ENCODE results near the gene ASTN2.

Gene ASTN2

GRCh38 chr9:117103438-117104110 lies 311.3 kb downstream of the ASTN2 start:
- no peak for DNase-seq

- no peak for DNase-seq
Measured at GRCh38 chr9:117101008-117101407, 313.8 kb downstream of the ASTN2 start.

GRCh38 chr9:117098331-117098730 lies 316.5 kb downstream of the ASTN2 start:
- DNase-seq = no peak

DNA sequence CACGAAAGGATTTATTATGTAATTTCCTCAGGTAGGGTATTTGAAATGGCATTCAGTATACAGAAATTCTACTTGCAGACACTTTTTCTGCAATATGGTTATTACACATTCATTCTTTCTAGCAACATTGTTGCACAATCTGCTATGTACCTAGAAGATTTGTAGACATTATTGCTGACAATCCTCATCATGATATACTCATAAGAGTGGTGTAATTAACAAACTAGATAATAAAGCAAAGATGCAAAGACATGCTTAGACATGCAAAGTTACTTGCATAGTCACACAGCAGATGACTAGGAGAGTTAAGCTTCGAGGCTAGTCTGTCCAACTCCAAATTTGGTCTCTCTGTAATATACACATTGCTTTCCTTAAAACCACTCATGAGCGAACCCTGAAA lies 317.1 kb downstream of the ASTN2 start:
- DNase-seq = no peak

- no peak for DNase-seq
Measured at GRCh38 chr9:117096138-117096537, 318.7 kb downstream of the ASTN2 start.

GRCh38 chr9:117095081-117095480 lies 319.8 kb downstream of the ASTN2 start:
- DNase-seq = no peak

GRCh38 chr9:117093891-117094844 lies 320.7 kb downstream of the ASTN2 start:
- DNase-seq = no peak

DNA sequence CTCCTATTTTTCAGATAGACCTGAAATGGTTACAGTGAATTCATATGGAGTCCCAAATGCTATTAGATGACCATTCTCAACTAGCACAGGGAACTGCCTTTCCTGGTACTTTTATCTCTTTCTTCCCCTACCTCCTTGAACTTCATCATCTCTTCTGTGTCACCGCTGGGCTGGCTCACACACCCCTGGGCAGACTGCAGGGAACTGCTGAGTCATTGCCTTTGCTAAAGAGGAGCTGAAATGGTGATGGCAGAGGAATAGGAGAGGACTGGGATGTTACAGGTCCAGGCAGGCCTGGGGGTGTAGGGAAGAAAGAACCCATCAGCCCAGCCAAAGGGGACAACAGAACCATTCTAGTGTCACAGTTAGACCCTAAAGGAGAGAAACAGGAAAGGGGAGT lies 322.3 kb downstream of the ASTN2 start:
- no peak for DNase-seq

GRCh38 chr9:117091529-117091928 lies 323.3 kb downstream of the ASTN2 start:
- DNase-seq = no peak

DNA sequence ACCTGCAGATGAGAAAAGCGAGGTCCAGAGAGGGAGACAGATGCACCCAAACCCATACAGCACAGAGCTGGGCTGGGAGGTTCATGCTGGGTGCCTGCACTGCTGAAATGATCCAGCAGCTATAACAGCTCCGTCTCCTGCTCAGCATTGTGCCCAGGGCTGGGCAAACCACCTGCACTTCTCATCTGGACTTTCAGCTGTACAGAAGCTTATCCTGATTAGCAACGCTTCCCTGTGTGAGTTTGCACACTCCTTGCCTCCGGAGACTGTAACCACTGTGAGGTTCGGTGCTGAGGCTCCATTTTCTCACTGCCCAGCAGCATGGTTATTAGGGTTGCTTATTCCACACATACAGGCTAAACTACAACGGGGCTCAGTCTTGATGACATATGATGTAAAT lies 326.1 kb downstream of the ASTN2 start:
- DNase-seq = no peak

- no peak for DNase-seq
Measured at GRCh38 chr9:117088140-117088539, 326.7 kb downstream of the ASTN2 start.

- DNase-seq = no peak
Measured at GRCh38 chr9:117084221-117084620, 330.6 kb downstream of the ASTN2 start.

- DNase-seq = no peak
Measured at GRCh38 chr9:117083559-117083958, 331.3 kb downstream of the ASTN2 start.

GRCh38 chr9:117081641-117082317 lies 333.1 kb downstream of the ASTN2 start:
- DNase-seq = no peak

- no peak for DNase-seq
Measured at GRCh38 chr9:117080765-117081390, 334.0 kb downstream of the ASTN2 start.

DNA sequence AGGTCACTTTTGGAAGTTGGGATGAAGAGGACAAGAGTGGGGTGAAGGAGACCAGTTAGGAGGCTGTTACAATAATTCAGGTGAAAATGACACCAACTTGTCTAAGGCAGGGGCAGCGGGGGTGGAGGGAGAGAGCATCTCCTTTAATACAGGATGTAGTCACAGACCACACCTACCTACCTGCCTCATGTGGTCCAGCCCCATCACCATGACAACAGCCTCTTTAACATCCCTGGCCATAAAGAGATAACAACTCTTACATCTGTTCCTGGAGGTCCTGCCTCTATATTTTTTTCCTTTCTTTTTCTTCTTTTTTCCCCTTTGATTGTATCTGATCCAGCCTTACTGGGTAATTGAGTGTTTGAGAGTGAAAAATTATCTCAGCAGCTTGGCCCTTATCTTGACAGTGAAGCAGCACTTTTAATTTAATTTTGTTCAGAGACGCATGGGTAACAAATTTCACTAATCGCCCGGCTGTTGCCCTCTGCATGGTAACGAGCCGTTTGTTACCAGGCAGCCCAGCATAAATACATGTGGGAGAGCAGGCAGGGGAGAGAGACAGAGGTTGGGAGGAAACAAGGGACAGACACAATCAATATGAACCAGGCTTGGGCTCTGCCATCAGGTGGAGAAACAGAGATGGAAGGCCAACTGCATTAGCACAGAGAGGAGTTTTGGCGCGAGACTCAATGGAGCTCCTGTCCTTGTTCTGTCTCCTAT lies 338.1 kb downstream of the ASTN2 start:
- DNase-seq = no peak

GRCh38 chr9:117075636-117076035 lies 339.2 kb downstream of the ASTN2 start:
- no peak for DNase-seq

DNA sequence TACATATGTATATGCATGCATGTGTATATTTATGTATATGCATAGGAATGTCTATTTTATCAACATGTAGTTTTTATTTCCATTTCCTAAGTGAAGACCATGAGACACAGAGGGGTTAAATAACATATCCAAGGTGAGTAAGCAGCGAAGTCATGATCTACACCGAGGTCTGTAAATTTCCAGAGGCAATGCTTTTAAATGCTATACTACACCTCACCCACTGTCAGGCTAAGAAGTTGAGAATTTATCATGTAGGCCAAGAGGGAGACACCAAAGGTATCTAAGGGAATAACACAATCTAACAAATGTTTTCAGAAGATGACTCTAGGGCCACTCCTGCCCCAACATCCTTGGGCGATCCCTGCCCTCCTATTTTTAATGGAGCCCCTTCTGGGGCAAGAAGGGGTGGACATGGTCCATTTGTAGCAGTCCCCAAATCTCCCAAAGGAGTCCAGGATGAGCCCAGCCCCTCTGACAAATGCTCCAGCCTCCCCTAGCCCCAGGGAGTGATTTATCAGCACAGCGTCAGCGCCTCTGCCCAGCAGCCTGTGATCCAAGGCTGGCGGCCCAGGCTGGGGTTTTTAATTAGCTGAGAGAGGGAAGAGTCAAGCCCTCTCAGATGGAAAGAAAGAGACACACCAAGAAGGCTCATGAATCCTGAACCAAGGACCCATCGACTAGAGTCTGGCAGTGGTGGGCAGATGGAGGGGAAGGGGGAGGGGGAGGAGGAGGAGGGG lies 339.9 kb downstream of the ASTN2 start:
- DNase-seq = no peak

- DNase-seq = no peak
Measured at GRCh38 chr9:117074342-117074662, 340.6 kb downstream of the ASTN2 start.

GRCh38 chr9:117073539-117074341 lies 341.1 kb downstream of the ASTN2 start:
- no peak for DNase-seq

DNA sequence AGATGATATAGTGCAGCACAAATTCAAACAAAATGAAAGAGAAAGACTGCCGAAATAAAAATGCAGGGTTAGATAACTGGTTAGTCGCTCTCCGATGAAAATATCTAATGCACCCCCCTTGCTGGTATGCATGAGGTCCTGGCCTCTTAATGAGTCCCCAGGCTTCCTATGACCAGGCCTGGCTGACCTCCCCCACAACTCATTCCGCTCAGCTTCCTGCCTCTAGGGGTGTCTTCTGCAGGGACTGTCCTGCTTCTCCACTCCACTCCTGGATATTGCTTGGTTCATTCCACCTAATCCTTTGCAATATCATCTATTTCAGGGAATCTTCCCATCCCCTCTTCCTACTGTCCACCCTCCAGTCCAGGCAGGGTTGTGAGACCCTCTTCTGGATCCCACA lies 341.8 kb downstream of the ASTN2 start:
- no peak for DNase-seq
